ENCODE results near the gene FILIP1L. TPM values are rescaled to one million over a fixed set of nuclear protein-coding genes. Genes with fewer than 3 reads are reported as not detected.
"Not testable (repeated sequence)": the region's sequence is repeated elsewhere in the genome, so short reads cannot be mapped to it uniquely, and the experiment has no call there.

Gene FILIP1L
- total RNA-seq, 1 donor from 2014 or later = 33.4 TPM

GRCh38 chr3:100060685-100061484 is 53.4 kb downstream of the FILIP1L start:
- H3K4me3 ChIP-seq (ENCODE audit: low read depth, low read length) = no peak overlapping the region
- DNase-seq (ENCODE audit: low read depth) = no peak
- no peak for TF ChIP-seq CTCF (conservative IDR thresholded peaks at IDR 0.05; ENCODE audit: low read depth, low read length)

- no peak for TF ChIP-seq CTCF (conservative IDR thresholded peaks at IDR 0.05; ENCODE audit: low read depth, low read length)
- no peak for DNase-seq (ENCODE audit: low read depth)
- no peak overlapping the region for H3K4me3 ChIP-seq (ENCODE audit: low read depth, low read length)
Measured at GRCh38 chr3:100059472-100059871, 54.8 kb downstream of the FILIP1L start.

GRCh38 chr3:100057716-100058575 is 56.4 kb downstream of the FILIP1L start:
- DNase-seq (ENCODE audit: low read depth) = no peak
- TF ChIP-seq CTCF (conservative IDR thresholded peaks at IDR 0.05; ENCODE audit: low read depth, low read length) = no peak

GRCh38 chr3:100053951-100054620 is 60.2 kb downstream of the FILIP1L start:
- TF ChIP-seq CTCF (conservative IDR thresholded peaks at IDR 0.05; ENCODE audit: low read depth, low read length) = no peak

More at GRCh38 chr3:100057716-100058575, 56.4 kb downstream of the FILIP1L start:
- H3K4me3 ChIP-seq (ENCODE audit: low read depth, low read length) = no peak overlapping the region

GRCh38 chr3:100051513-100051912 is 62.8 kb downstream of the FILIP1L start:
- not testable (repeated sequence) for H3K4me3 ChIP-seq (ENCODE audit: low read depth, low read length)

More at GRCh38 chr3:100053951-100054620, 60.2 kb downstream of the FILIP1L start:
- DNase-seq (ENCODE audit: low read depth) = no peak
- H3K4me3 ChIP-seq (ENCODE audit: low read depth, low read length) = no peak overlapping the region

GRCh38 chr3:100048248-100048647 is 66.1 kb downstream of the FILIP1L start:
- H3K4me3 ChIP-seq (ENCODE audit: low read depth, low read length) = no peak overlapping the region
- DNase-seq (ENCODE audit: low read depth) = no peak
- no peak for TF ChIP-seq CTCF (conservative IDR thresholded peaks at IDR 0.05; ENCODE audit: low read depth, low read length)

More at GRCh38 chr3:100051513-100051912, 62.8 kb downstream of the FILIP1L start:
- DNase-seq (ENCODE audit: low read depth) = not testable (repeated sequence)
